DMS53 treated with DMSO at 0.1 percent for 48 hours (cell line): ENCODE measurements around the gene TBC1D8.

ENCODE experiments used
- DNase-seq: peaks from one replicate; lab custom pipeline; 2025; ENCODE audit not compliant: unreplicated experiment; lab: John Stamatoyannopoulos, UW

TBC1D8 gene

GRCh38 chr2:101001691-101002561 lies 149.3 kb downstream of the TBC1D8 start, which contains the start of gene RPL31:
TSS of gene RPL31 (plus strand) at chr2:101002289. CDS start at chr2:101002702, 413 bp downstream.
- peak; percentile 97 for DNase-seq

- no peak for DNase-seq
Observed at GRCh38 chr2:100999995-101000394, 151.2 kb downstream of the TBC1D8 start.

DNA sequence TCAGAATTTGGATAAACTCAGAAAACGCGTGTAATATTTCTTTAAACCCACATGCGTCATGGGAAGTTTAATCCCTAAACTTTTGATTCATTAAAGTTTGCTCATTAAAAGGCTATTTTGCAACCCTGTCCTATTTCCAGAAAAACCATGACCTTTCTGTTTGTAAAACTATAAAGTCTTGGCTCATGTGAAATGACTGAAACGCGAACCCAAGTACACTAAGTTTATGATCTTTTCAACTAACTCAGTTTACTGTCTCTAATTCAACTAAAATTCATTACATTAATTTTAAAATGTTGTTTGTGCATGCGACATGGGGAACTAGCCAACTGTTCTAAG lies 153.0 kb downstream of the TBC1D8 start:
- DNase-seq, result no peak

DNA sequence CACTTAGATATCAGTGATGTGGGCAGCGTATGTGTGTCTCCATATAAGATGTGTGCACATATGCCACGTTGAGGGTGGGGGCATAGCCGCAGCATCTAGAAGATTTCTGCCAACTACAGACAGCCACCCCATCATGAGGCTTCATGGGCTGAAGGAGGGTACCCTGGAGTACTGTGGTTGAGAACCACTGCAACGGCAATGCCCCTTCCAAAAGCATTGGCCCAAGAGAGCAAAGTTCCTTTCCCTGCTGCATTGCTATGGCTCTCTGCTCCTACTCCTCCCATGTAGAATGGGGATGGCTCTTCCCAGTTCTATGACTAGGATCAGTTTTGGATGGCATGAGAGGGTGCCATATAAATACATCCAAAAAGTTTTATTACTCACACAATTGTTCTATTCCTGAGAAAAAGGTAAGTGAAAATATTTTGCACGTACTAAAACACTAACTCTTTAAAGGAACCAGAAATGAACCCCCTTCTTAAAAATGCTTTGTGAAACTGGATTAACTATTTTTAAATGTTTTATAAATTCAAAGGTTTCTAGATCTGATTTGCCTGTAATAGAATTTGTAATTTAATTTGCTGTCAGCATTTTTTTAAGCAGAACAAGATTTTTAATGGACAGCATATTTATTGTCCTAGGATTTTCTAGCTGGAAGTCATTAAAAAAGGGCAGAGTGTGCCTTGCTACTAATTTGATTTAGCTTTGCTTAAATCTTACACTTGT lies 153.5 kb downstream of the TBC1D8 start:
- no peak for DNase-seq

- no peak for DNase-seq
Observed at GRCh38 chr2:100995309-100996075, 155.7 kb downstream of the TBC1D8 start.

GRCh38 chr2:100993294-100993693 lies 157.9 kb downstream of the TBC1D8 start:
- DNase-seq, result no peak

DNA sequence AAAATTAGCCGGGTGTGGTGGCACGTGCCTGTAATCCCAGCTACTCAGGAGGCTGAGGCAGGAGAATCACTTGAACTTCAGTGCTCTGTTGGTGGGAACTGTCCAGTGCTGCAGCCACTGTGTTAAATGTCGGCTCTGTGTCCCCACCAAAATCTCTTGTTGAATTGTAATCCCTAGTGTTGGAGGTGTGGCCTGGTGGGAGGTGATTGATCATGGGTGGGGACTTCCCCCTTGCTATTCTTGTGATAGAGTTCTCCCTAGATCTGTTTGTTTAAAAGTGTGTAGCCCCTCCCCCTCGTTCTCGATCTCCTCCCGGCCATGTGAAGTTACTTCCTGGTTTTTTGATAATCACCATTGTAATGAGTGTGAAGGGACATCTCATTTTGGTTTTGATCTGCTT lies 158.9 kb downstream of the TBC1D8 start:
- no peak for DNase-seq

DNA sequence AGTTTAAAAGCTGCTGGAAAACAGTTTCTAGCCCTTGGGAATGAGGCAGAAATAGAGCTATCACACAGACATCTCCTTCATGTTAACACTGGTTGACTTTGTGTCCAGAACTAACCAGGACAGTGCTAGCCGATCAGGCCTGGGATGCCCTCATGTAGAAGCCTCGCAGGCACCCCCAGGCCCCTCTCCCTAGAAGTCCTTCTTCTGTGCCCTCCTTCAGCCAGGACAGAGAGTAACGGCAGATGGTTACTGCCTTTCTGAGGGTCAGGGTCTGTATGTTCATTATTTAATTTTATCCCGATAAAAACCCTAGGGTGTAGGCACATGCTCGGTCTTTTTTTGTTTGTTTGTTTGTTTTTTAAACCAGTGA lies 159.8 kb downstream of the TBC1D8 start:
- DNase-seq, result no peak

DNA sequence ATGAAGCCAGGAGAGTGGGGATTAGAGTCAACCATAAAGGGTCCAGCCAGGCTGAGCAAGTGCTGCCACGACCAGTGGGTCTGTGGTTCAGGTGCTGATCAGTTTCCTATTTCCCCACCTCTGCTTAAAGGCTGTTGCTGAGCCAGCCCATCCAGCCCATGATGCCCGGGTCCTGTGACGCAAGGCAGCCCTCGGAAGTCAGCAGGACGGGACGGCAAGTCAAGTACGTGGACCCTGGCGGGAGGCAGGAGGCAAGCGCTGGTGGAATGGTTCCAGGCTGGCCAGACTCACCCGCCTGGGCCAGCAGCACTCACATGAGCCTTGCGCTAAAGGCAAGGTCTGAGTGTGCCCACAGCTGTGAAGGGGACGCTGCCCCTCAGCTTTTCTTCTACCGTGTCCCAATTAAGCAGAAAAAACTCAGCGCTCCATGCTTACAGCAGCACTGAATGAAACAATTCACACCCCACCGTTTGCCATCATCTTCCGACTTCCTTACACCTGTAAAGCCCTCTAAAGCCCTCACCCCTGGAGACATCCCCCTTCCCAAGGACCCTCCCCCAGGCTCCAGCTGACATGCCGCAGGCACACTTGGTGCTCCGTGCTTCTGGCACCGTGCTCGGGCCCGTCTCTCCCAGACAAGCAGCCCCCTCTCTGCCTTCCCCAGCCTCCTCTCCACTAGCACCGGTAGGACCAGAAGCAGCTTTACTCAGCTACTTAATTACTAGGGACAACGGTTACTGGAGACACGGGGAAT lies 160.4 kb downstream of the TBC1D8 start:
- no peak for DNase-seq

GRCh38 chr2:100990166-100990565 lies 161.0 kb downstream of the TBC1D8 start:
- DNase-seq, result no peak

- no peak for DNase-seq
Observed at GRCh38 chr2:100989666-100990065, 161.5 kb downstream of the TBC1D8 start.

DNA sequence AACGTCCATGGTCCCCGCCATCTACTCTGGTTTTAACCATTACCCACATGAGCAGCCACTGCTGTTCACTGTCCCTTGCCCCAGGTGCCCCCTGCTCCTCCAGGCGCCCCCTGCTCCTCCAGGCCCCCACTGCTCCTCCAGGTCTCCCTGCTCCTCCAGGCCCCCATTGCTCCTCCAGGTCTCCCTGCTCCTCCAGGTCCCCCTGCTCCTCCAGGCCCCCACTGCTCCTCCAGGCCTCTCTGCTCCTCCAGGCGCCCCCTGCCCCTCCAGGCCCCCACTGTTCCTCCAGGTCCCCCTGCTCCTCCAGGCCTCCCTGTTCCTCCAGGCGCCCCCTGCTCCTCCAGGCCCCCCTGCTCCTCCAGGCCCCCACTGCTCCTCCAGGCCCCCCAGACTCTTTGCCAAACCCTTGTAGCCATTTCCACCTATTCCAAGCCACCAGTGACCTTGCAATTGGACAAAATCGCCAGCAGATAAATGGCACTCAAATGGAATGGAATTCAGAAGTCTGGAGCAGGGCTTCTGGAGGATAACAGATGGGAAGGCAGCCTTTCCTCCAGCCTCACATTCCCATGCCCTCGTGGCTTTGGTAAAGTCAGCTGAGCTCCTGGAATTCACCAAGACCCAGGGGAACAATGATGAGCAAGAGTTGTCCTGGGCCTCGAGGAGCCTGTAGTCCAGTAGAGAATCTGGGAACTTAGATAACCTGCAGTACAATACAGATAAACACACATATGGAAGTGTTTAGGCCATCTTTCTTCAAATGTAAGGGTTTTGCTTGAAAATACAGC lies 162.4 kb downstream of the TBC1D8 start:
- no peak for DNase-seq

DNA sequence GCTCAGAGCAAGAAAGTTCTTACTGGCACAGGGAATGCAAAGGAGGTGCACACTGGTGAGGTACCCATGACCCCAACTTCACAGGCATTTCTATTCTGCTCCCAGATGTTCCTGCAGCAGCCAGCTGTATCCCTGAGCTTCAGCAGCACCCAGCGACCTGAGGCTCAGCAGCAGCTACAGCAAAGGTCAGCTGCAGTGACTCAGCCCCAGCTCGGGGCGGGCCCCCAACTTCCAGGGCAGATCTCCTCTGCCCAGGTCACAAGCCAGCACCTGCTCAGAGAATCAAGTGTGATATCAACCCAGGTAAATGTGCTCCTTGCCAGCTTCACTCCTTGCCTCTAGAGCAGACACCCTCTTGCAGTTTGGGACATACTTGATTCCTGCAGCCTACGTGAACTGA lies 163.2 kb downstream of the TBC1D8 start:
- no peak for DNase-seq

DNA sequence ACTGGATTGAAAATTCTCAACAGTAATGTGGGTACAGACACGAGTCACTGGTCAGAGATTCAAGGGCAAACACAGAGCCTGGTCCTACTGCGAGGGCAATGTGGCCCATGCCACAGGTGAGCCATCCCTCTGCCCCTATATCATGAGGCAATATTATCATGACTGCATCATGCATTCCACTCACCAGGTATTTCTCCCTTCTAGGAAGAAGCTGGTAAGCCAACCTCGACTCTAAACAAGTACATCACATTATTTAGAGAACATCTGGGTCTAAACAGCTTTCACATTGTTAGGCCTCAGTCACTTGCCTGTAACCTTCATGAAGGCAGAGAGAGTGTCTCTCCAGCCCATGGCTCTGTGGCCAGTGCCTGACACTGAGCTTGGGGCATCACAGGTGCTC lies 163.6 kb downstream of the TBC1D8 start:
- no peak for DNase-seq

- DNase-seq, result no peak
Observed at GRCh38 chr2:100986157-100986556, 165.0 kb downstream of the TBC1D8 start.

GRCh38 chr2:100984892-100985307 lies 166.3 kb downstream of the TBC1D8 start:
- peak; percentile 84 for DNase-seq

DNA sequence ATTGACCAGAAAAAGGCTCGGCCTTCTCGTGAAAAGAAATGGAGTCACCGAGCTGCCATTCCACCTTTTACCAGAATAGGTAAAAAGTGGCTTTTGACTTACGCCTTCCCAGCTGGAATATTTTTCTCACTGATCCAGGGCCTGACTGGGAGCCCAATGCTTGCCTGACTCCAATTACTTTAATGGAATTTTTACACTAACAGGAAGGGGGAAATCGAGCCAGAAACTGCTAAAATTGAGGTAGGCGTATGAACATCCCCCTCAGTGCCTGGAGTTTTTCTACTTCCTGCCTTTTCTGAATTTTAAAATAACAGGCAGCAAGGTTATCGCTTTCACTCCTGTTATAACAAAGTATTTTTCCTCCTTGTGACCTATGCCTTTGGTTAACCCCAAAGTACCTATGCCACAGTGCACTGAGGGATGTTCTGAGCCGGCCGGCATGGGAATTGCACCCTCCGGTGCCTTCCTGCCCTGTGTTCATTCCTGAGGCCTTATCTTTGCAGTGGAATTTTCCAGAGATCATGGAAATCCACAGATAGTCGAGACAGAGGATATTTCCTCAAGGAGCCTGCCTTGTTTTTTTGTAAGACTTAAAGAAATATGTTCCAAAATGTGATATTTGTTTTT lies 167.4 kb downstream of the TBC1D8 start:
- DNase-seq, result no peak

DNA sequence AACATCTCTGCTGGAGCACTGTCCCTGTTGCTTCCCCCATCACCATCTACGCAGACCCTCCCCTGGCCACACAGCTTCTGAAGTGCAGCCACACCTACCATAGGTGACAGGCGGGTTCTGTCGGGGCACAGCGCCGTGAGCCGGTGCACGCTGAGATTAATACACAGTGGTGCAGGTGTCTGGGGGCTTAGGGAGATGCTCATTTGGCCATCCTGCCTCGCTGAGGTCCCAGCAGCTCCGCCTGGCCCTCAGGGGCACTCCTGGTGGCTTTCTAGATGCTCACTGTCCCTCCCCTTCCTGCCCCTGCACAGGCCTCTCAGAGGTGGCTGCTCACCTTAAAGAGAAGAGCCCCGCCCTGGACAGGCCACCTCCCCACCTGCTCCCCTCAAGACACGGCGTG lies 168.0 kb downstream of the TBC1D8 start:
- DNase-seq, result no peak

DNA sequence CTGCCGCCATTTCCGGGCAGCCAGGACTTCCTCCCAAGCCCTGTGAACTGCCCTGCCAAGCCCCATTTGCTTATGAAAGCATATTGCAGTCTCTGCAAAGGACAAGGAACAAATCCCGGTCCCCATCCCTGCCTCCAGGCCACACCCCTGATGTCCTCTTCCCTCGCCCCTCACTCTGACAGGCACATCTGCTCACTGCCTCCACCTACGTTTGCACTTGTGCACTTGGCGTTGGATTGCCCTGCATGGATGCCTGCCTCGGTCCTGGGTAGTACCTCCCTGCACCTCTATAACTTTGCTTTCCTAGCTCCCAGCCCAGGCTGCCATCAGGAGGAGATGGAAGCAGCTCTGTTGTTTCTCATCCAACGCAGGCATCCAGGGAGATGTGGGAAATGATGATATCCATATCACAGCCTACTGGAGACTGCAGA lies 168.7 kb downstream of the TBC1D8 start:
- DNase-seq, result no peak

- DNase-seq, result no peak
Observed at GRCh38 chr2:100981011-100981410, 170.2 kb downstream of the TBC1D8 start.
